Muscle of leg (tissue), 16 donors: ENCODE data around the gene DCLK2. TPM values are rescaled to one million over a fixed set of nuclear protein-coding genes. Genes with fewer than 3 reads are reported as not detected.

ENCODE experiments used
- DNase-seq: peaks from one replicate; pipeline ENCODE4 v3.0.0; 2013
- H3K27ac ChIP-seq: one replicate; pipeline ENCODE4 v1.5.1; 2013; ENCODE audit warnings: mild to moderate bottlenecking, low read length, control low read depth
- H3K27me3 ChIP-seq: one replicate; pipeline ENCODE4 v1.6.1; 2013; ENCODE audit warnings: low read length; ENCODE audit not compliant: control insufficient read depth, insufficient read depth
- H3K36me3 ChIP-seq: one replicate; pipeline ENCODE4 v1.6.1; 2013; ENCODE audit warnings: low read length; ENCODE audit not compliant: control insufficient read depth, insufficient read depth
- H3K4me1 ChIP-seq: one replicate; pipeline ENCODE4 v1.6.1; 2013; ENCODE audit warnings: low read length; ENCODE audit not compliant: control insufficient read depth, insufficient read depth
- H3K4me3 ChIP-seq: one replicate; pipeline ENCODE4 v1.5.1; 2013; ENCODE audit warnings: low read length, control low read depth
- H3K9me3 ChIP-seq: replicated peaks from 2 replicates; pipeline ENCODE4 v1.6.1; 2013; ENCODE audit warnings: low read depth, low read length; ENCODE audit not compliant: control insufficient read depth
- WGBS: methylation state at CpG from one replicate; pipeline ENCODE4 v1.1.5; 2013; ENCODE audit warnings: missing lambda C conversion rate; ENCODE audit not compliant: insufficient coverage; 5-methylcytosine and 5-hydroxymethylcytosine counted together
- long read RNA-seq, 11 donors: transcript quantifications; one replicate each; lab custom pipeline, GENCODE V29; 2026
- polyA plus RNA-seq, 8 donors: library from polyadenylated mRNA; unstranded; fragments of 120-200 nt; gene quantifications; one replicate each; pipeline versions ENCODE4 v1.2.1 to v1.2.3, GENCODE V29; 2013; ENCODE audit warnings: inconsistent platforms in 1 of 8, low replicate concordance in 1 of 8; ENCODE audit not compliant: insufficient read length in 8 of 8, insufficient read depth in 1 of 8
- total RNA-seq: library from RNA; stranded (reverse); fragments of 120-200 nt; gene quantifications from one replicate; pipeline ENCODE4 v1.2.4, GENCODE V29; 2013

DCLK2 gene
- total RNA-seq = 4.5 TPM
- polyA plus RNA-seq = 10 to 100 TPM in 1 of 8 donors, 1 to 10 TPM in 7; 6.9 to 10.0 (median 7.9) TPM
- long read RNA-seq, donor 1 = 0 reads
- long read RNA-seq, donor 2 = 0 reads
- long read RNA-seq, donor 3, partial matches to known transcripts = 0 of 1 reads
- long read RNA-seq, donor 3, other reads (novel, unspliced or antisense) = 0 of 1 reads
- long read RNA-seq, donor 4, partial matches to known transcripts = 0 of 1 reads
- long read RNA-seq, donor 4, other reads (novel, unspliced or antisense) = 0 of 1 reads
- long read RNA-seq, donor 5, full-length matches to known transcripts = 3 of 3 reads
- long read RNA-seq, donor 5, partial matches to known transcripts = 0 of 3 reads
- long read RNA-seq, donor 5, other reads (novel, unspliced or antisense) = 0 of 3 reads
- long read RNA-seq, donor 6 = 0 reads
- long read RNA-seq, donor 7, partial matches to known transcripts = 0 of 1 reads
- long read RNA-seq, donor 7, other reads (novel, unspliced or antisense) = 0 of 1 reads
- long read RNA-seq, donor 8, partial matches to known transcripts = 0 of 1 reads
- long read RNA-seq, donor 8, other reads (novel, unspliced or antisense) = 0 of 1 reads
- long read RNA-seq, donor 9 = 0 reads
- long read RNA-seq, donor 10, partial matches to known transcripts = 5 of 5 reads
- long read RNA-seq, donor 10, other reads (novel, unspliced or antisense) = 0 of 5 reads
- long read RNA-seq, donor 11, full-length matches to known transcripts = 1 of 1 reads
- long read RNA-seq, donor 11, partial matches to known transcripts = 0 of 1 reads
- long read RNA-seq, donor 11, other reads (novel, unspliced or antisense) = 0 of 1 reads

- under 1% methylated on average over 61 of the region's 68 CpGs for WGBS
- peaks cover 8% of the 10 kb centered on the region for H3K27me3 ChIP-seq
Measured at GRCh38 chr4:150078041-150078578, at the start of gene DCLK2. Gene DCLK2 (plus strand): TSS chr4:150078445. CDS start chr4:150079028, 583 bp downstream.

DNA sequence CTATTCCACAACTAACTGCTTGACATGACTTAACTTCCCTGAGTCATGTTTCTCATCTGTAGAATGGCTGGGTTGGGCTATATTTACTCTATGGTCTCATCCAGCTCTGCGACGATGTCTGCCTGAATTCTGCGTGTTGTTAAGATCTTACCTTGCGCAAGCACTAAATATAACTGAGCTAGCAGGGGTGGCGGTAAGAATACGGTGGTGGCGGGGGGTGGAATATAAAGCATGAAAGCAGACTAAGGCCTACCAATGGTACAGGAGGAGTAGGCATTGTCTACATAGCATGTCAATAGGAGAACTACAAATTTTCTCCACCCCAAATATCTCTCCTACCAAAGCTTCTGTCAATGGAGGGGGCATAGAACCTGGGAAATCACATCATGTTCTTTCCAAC lies 45.7 kb upstream of the DCLK2 start:
- DNase-seq = no peak
- Histone ChIP-seq H3K9me3 (peaks cover 1% of the 10 kb centered on the region), H3K4me3 (no peak overlapping the region), H3K27ac (no peak overlapping the region), H3K4me1 (peaks cover 4% of the 10 kb centered on the region), H3K27me3 (no peaks in the 10 kb centered on the region), H3K36me3 (no peaks in the 10 kb centered on the region)
- 100% methylated on average over 3 of the region's 7 CpGs for WGBS

More at GRCh38 chr4:150078041-150078578, at the start of gene DCLK2:
- peaks cover 11% of the 10 kb centered on the region for H3K4me1 ChIP-seq
- H3K9me3 ChIP-seq = no peaks in the 10 kb centered on the region
- peak within 1 kb of the TSS; percentile 70 for H3K27ac ChIP-seq
- DNase-seq = peak; percentile 92
- no peaks in the 10 kb centered on the region for H3K36me3 ChIP-seq
- H3K4me3 ChIP-seq = peak within 1 kb of the TSS; percentile 83

- no CpG with 5 or more reads among the region's 4 CpGs for WGBS
- no peak for DNase-seq
- no peak overlapping the region for H3K27ac ChIP-seq
- no peaks in the 10 kb centered on the region for H3K27me3 ChIP-seq
- H3K36me3 ChIP-seq = no peaks in the 10 kb centered on the region
- H3K4me3 ChIP-seq = no peak overlapping the region
- H3K9me3 ChIP-seq = no peaks in the 10 kb centered on the region
- peaks cover 4% of the 10 kb centered on the region for H3K4me1 ChIP-seq
Measured at GRCh38 chr4:150033081-150033480, 45.2 kb upstream of the DCLK2 start.

DNA sequence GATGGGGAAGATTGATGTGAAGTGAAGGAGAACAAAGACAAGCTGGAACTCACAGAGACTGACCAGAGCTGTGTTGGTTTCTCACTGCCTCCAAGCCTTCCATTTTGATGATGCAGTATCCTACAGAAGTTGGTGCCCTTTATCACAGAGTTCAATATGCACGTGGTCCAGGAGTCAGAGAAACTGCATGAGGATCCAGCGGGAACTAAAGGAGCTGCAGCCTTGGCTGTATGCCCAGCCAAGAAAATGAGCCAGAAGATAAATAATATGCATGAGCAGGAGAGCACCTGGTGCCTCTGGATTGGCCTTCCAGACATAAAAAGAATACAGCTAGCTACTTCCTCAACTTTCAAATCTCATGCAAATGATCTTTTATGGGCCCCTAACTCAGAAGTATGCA lies 44.3 kb upstream of the DCLK2 start:
- Histone ChIP-seq H3K36me3 (no peaks in the 10 kb centered on the region), H3K27ac (no peak overlapping the region), H3K4me3 (no peak overlapping the region), H3K27me3 (no peaks in the 10 kb centered on the region), H3K4me1 (peaks cover 4% of the 10 kb centered on the region), H3K9me3 (no peaks in the 10 kb centered on the region)
- WGBS = 14% methylated on average over 2 of the region's 2 CpGs
- peak; percentile 59 for DNase-seq

DNA sequence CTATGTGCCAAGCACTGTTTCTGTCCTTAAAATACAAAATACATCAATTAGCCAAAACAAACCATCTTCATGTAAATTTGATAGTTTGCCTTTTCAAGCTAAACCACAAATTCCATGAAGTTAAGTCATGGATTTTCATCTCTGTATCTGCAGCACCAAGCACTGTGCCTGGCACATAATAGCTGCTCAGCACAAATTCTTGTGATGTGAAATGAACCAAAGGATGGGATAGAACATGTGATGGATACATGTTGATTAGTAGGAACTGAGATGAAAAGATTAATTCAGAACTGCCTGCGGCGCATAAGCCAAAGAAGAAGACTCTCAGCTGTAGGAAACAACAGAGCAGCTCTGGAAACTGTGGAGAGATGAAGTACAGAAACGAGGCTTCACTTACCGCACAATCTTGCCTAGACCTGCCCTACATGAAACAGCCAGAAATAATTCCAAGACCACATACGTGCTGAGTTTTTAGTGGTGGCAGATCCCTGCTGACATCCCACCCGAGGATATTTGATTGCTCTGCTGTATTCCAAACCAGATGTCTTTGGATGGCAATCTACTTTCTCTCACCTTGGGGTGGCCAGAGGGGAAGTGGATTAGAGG lies 40.9 kb upstream of the DCLK2 start:
- Histone ChIP-seq H3K9me3 (no peaks in the 10 kb centered on the region), H3K4me1 (peaks cover 4% of the 10 kb centered on the region), H3K4me3 (no peak overlapping the region), H3K27me3 (no peaks in the 10 kb centered on the region), H3K36me3 (no peaks in the 10 kb centered on the region), H3K27ac (no peak overlapping the region)
- DNase-seq = no peak
- no CpG with 5 or more reads among the region's 6 CpGs for WGBS

GRCh38 chr4:150038335-150039076 lies 39.7 kb upstream of the DCLK2 start:
- Histone ChIP-seq H3K9me3 (no peaks in the 10 kb centered on the region), H3K27me3 (no peaks in the 10 kb centered on the region), H3K27ac (no peak overlapping the region), H3K36me3 (no peaks in the 10 kb centered on the region), H3K4me1 (peaks cover 4% of the 10 kb centered on the region), H3K4me3 (no peak overlapping the region)
- no CpG with 5 or more reads among the region's 6 CpGs for WGBS
- DNase-seq = no peak

DNA sequence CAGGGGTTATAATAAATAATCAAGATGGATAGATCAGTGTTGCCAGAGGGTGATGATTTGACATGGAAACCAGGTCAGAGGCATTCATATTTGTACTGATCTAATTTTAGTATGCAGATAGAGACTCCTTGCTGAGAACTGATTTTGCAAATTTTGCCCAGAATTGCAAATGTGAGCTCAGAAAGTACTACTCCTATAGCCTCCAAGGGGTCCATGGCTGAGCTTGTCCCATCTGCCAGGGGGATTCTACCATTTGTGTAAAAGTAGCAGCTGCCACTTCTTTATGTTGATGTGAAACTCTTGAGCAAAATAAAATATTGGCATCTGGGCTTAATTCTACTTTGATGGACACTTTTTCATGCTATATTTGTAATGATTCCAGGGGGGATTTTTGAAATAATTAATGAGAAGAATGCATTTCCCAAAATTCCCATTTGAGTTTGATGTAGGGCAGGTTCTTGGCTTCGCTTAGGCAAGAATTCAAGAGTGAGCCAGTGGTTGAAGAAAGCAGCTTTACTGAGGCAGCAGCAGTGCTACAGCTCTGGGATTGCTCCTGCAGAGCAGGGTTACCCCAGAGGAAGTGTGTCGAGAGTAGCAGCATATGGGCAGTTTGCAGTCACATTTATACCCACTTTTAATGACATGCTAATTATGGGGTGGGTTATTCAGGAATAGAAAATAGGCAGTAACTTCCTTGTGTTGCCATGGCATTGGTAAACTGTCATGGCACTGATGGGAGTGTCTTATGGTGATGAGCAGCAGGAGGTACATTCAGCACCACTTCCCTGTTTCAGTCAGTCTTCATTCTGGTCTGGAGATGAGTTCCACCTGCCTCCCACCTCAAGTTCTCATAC lies 38.7 kb upstream of the DCLK2 start:
- Histone ChIP-seq H3K27ac (no peak overlapping the region), H3K36me3 (no peaks in the 10 kb centered on the region), H3K9me3 (no peaks in the 10 kb centered on the region), H3K4me1 (no peaks in the 10 kb centered on the region), H3K4me3 (no peak overlapping the region), H3K27me3 (no peaks in the 10 kb centered on the region)
- WGBS = 33% methylated on average over 1 of the region's 2 CpGs
- no peak for DNase-seq

DNA sequence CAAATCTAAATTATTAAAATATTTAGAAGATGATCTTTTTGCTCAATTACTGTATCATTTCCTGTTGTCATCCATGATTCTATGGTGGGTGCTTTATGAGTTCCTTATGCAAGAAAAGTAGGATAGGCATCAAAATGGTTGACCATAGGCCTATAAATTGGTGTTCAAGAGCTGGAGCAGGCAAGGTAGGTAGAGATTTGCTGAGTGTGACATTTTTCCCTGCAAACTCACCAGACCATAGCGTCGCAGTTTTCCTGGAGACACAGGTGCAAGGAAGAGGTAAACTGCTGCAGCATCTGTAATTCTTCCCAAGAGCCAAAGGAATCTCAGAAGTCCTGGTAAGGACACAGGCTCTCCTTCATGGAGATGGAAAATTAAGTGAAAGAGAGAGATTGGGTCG lies 33.7 kb upstream of the DCLK2 start:
- DNase-seq = no peak
- WGBS = no CpG with 5 or more reads among the region's 3 CpGs
- Histone ChIP-seq H3K36me3 (no peaks in the 10 kb centered on the region), H3K27me3 (no peaks in the 10 kb centered on the region), H3K9me3 (no peaks in the 10 kb centered on the region), H3K4me1 (no peaks in the 10 kb centered on the region), H3K4me3 (no peak overlapping the region), H3K27ac (no peak overlapping the region)

DNA sequence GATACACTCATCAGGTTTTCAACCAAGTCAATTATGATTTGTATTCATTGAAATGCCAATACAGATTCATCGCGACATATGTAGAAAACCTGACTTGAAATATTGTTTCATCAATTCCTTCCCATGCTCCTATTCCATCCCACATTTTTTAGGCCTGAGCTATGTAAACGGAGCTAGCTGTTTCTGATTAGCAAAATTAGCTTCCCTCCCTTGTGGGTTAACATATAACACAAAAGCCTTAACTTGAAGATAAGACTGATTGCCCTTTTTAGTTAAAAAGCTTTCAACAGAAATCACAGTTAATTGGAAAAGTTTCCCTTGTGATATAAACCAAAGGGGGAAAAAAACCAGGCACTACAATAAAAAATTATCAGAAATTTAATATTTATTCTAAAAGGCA lies 32.8 kb upstream of the DCLK2 start:
- Histone ChIP-seq H3K36me3 (no peaks in the 10 kb centered on the region), H3K4me3 (no peak overlapping the region), H3K4me1 (no peaks in the 10 kb centered on the region), H3K27ac (no peak overlapping the region), H3K9me3 (no peaks in the 10 kb centered on the region), H3K27me3 (no peaks in the 10 kb centered on the region)
- no peak for DNase-seq
- WGBS = 70% methylated on average over 2 of the region's 3 CpGs
